ENCODE data around the gene NHS. TPM values are rescaled to one million over a fixed set of nuclear protein-coding genes. Genes with fewer than 3 reads are reported as not detected.

NHS gene
- total RNA-seq, 1 donor from 2014 or later: 6.6 TPM

DNA sequence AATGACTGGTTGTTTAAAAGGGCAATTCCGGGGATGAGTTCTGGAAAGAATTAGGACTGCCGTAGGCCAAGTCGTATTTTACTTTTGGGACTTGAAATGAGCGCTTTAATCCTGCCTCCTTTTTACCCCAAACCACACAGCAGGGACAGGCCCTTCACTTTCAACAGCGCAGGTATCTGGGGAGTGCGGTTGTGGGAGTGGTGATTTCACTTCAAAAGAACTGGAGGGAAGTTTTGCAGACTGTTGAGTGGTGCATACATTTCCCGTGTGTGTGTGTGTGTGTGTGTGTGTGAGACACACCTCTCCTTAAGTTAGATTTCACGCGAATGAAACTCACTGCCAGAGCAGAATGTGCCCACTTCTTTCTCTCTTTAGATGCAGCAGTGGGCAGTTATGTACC is 2.8 kb downstream of the NHS start:
- Histone ChIP-seq H3K9ac (ENCODE audit: low read length) (peak overlapping the region; percentile 80), H3K27me3 (ENCODE audit: insufficient read depth, low read length) (no peaks in the 10 kb centered on the region), H3K4me3 (ENCODE audit: insufficient read depth, low read depth, low read length) (peak overlapping the region; percentile 75), H3K4me1 (ENCODE audit: insufficient read depth, low read length) (peaks cover 12% of the 10 kb centered on the region), H2AFZ (ENCODE audit: low read depth, low read length) (no peak overlapping the region), H3K4me2 (ENCODE audit: low read length) (peak overlapping the region; percentile 93), H4K20me1 (ENCODE audit: insufficient read depth, low read length) (peaks cover 19% of the 10 kb centered on the region), H3K9me3 (ENCODE audit: insufficient read depth, low read depth, low read length) (peaks cover 2% of the 10 kb centered on the region), H3K27ac (ENCODE audit: low read depth, low read length) (no peak overlapping the region), H3K79me2 (ENCODE audit: insufficient read depth, low read length) (peaks cover 60% of the 10 kb centered on the region), H3K36me3 (ENCODE audit: insufficient read depth, low read length) (no peaks in the 10 kb centered on the region)
- Mint-ChIP-seq H3K27me3 (ENCODE audit: low read depth, unreplicated experiment) (no peaks in the 10 kb centered on the region), H3K9me3 (ENCODE audit: unreplicated experiment) (peaks cover 9% of the 10 kb centered on the region), H3K27ac (ENCODE audit: unreplicated experiment) (no peak overlapping the region), H3K4me1 (ENCODE audit: low read depth, unreplicated experiment) (peaks cover 14% of the 10 kb centered on the region), H3K36me3 (ENCODE audit: low read depth, unreplicated experiment) (peaks cover 6% of the 10 kb centered on the region), H3K4me3 (ENCODE audit: unreplicated experiment) (peak overlapping the region; percentile 91)
- peak; percentile 48 for DNase-seq (ENCODE audit: low read depth)
- no peak for FAIRE-seq
- TF ChIP-seq, protein P1, sequence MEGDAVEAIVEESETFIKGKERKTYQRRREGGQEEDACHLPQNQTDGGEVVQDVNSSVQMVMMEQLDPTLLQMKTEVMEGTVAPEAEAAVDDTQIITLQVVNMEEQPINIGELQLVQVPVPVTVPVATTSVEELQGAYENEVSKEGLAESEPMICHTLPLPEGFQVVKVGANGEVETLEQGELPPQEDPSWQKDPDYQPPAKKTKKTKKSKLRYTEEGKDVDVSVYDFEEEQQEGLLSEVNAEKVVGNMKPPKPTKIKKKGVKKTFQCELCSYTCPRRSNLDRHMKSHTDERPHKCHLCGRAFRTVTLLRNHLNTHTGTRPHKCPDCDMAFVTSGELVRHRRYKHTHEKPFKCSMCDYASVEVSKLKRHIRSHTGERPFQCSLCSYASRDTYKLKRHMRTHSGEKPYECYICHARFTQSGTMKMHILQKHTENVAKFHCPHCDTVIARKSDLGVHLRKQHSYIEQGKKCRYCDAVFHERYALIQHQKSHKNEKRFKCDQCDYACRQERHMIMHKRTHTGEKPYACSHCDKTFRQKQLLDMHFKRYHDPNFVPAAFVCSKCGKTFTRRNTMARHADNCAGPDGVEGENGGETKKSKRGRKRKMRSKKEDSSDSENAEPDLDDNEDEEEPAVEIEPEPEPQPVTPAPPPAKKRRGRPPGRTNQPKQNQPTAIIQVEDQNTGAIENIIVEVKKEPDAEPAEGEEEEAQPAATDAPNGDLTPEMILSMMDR (IDR thresholded peaks at IDR 0.05; ENCODE audit: insufficient read depth, low read depth, low read length): no peak
- TF ChIP-seq EZH2 (IDR thresholded peaks at IDR 0.05; ENCODE audit: insufficient read depth, low read length): no peak

DNA sequence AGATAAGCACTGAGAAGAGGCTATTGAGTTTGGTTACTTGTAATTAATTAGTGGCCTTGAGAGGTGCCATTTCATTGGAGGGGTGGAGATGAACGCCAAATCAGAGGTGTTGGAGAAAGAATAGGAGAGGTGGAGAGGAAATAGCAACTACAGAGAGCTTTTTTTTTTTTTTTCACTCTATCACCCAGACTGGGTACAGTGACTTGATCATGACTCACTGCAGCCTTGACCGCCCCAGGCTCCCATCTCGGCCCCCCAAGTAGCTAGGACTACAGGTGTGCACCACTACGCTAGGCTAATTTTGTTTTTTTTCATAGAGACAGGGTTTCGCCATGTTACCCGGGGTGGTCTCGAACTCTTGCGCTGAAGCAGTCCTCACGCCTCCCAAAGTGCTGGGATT is 5.2 kb downstream of the NHS start:
- peaks cover 10% of the 10 kb centered on the region for H3K4me1 ChIP-seq (ENCODE audit: insufficient read depth, low read length)
- peak overlapping the region; percentile 54 for H3K4me3 Mint-ChIP-seq (ENCODE audit: unreplicated experiment)
- H2AFZ ChIP-seq (ENCODE audit: low read depth, low read length): no peak overlapping the region
- no peak for TF ChIP-seq EZH2 (IDR thresholded peaks at IDR 0.05; ENCODE audit: insufficient read depth, low read length)
- TF ChIP-seq, protein P1 (IDR thresholded peaks at IDR 0.05; ENCODE audit: insufficient read depth, low read depth, low read length): no peak
- H3K79me2 ChIP-seq (ENCODE audit: insufficient read depth, low read length): peaks cover 82% of the 10 kb centered on the region
- H3K27ac Mint-ChIP-seq (ENCODE audit: unreplicated experiment): peak overlapping the region; percentile 62
- H3K27me3 Mint-ChIP-seq (ENCODE audit: low read depth, unreplicated experiment): no peaks in the 10 kb centered on the region
- H3K27ac ChIP-seq (ENCODE audit: low read depth, low read length): no peak overlapping the region
- no peaks in the 10 kb centered on the region for H3K27me3 ChIP-seq (ENCODE audit: insufficient read depth, low read length)
- H3K9ac ChIP-seq (ENCODE audit: low read length): no peak overlapping the region
- H4K20me1 ChIP-seq (ENCODE audit: insufficient read depth, low read length): peaks cover 25% of the 10 kb centered on the region
- H3K9me3 ChIP-seq (ENCODE audit: insufficient read depth, low read depth, low read length): peaks cover 3% of the 10 kb centered on the region
- H3K4me2 ChIP-seq (ENCODE audit: low read length): no peak overlapping the region
- no peak for DNase-seq (ENCODE audit: low read depth)
- no peaks in the 10 kb centered on the region for H3K36me3 ChIP-seq (ENCODE audit: insufficient read depth, low read length)
- FAIRE-seq: no peak
- H3K36me3 Mint-ChIP-seq (ENCODE audit: low read depth, unreplicated experiment): peaks cover 15% of the 10 kb centered on the region
- H3K4me1 Mint-ChIP-seq (ENCODE audit: low read depth, unreplicated experiment): peaks cover 16% of the 10 kb centered on the region
- no peak overlapping the region for H3K4me3 ChIP-seq (ENCODE audit: insufficient read depth, low read depth, low read length)
- peaks cover 12% of the 10 kb centered on the region for H3K9me3 Mint-ChIP-seq (ENCODE audit: unreplicated experiment)

DNA sequence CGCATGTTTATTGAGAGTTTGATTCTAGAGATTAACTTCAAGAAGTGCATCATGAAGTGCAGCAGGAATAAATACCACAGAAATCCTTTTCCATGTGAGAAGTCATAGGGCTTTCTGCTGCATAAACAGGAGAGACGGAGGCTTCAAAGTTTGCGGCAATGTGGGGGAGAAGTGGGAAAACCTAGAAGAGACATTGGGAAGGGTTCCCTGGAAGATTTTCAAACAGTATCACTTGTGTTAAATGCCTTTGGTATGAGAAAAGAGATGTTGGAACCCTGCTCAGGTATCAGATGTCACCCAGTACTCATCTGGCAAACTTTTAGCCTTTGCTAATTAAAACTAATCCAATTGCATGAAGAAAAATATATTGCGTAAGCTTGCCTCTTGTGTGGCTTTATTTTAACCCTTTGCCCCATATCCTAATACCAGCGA is 15.4 kb downstream of the NHS start:
- no peak overlapping the region for H3K9ac ChIP-seq (ENCODE audit: low read length)
- no peak overlapping the region for H2AFZ ChIP-seq (ENCODE audit: low read depth, low read length)
- Mint-ChIP-seq H3K4me3 (ENCODE audit: unreplicated experiment) (no peak overlapping the region), H3K27ac (ENCODE audit: unreplicated experiment) (no peak overlapping the region), H3K4me1 (ENCODE audit: low read depth, unreplicated experiment) (peaks cover 2% of the 10 kb centered on the region), H3K9me3 (ENCODE audit: unreplicated experiment) (no peaks in the 10 kb centered on the region), H3K27me3 (ENCODE audit: low read depth, unreplicated experiment) (no peaks in the 10 kb centered on the region), H3K36me3 (ENCODE audit: low read depth, unreplicated experiment) (no peaks in the 10 kb centered on the region)
- H3K9me3 ChIP-seq (ENCODE audit: insufficient read depth, low read depth, low read length): no peaks in the 10 kb centered on the region
- no peak overlapping the region for H3K4me2 ChIP-seq (ENCODE audit: low read length)
- DNase-seq (ENCODE audit: low read depth): no peak
- H3K27ac ChIP-seq (ENCODE audit: low read depth, low read length): no peak overlapping the region
- H3K4me1 ChIP-seq (ENCODE audit: insufficient read depth, low read length): no peaks in the 10 kb centered on the region
- TF ChIP-seq, protein P1 (IDR thresholded peaks at IDR 0.05; ENCODE audit: insufficient read depth, low read depth, low read length): no peak
- no peak for TF ChIP-seq EZH2 (IDR thresholded peaks at IDR 0.05; ENCODE audit: insufficient read depth, low read length)
- peak; percentile 94 for FAIRE-seq
- no peak overlapping the region for H3K4me3 ChIP-seq (ENCODE audit: insufficient read depth, low read depth, low read length)
- H3K27me3 ChIP-seq (ENCODE audit: insufficient read depth, low read length): no peaks in the 10 kb centered on the region
- H3K79me2 ChIP-seq (ENCODE audit: insufficient read depth, low read length): peaks cover 86% of the 10 kb centered on the region
- H3K36me3 ChIP-seq (ENCODE audit: insufficient read depth, low read length): no peaks in the 10 kb centered on the region
- H4K20me1 ChIP-seq (ENCODE audit: insufficient read depth, low read length): peaks cover 22% of the 10 kb centered on the region
